ENCODE results near the gene UBC.

GRCh38 chr12:124866883-124867400 is 47.5 kb downstream of the UBC start:
- TF ChIP-seq CTCF (IDR thresholded peaks at IDR 0.05) (no peak), EP300 (IDR thresholded peaks at IDR 0.05) (no peak)

All from esophagus muscularis mucosa (tissue), 3 donors.